HepG2 (cell line): Measurements from ENCODE around the gene HILPDA. TPM values are rescaled to one million over a fixed set of nuclear protein-coding genes. Genes with fewer than 3 reads are reported as not detected.
A peak's percentile ranks its signal among the peaks of the same experiment; 100 is the strongest.

Experiments
- AGO1 ChIP-seq: fragments of 200-400 bp; formaldehyde crosslinking; IDR thresholded peaks from 2 replicates; pipeline ENCODE4 v1.6.1; 2017; ENCODE audit warnings: mild to moderate bottlenecking, low read depth, low read length, moderate library complexity; ENCODE audit not compliant: poor library complexity, severe bottlenecking
- MEIS2 ChIP-seq: sonication (generic); formaldehyde crosslinking; IDR thresholded peaks from 2 replicates; pipeline ENCODE4 v1.9.0; 2021; ENCODE audit warnings: mild to moderate bottlenecking, missing genetic modification reagents
- PCBP1 ChIP-seq: fragments of 200-400 bp; formaldehyde crosslinking; IDR thresholded peaks from 2 replicates; pipeline ENCODE4 v1.6.1; 2017; ENCODE audit warnings: mild to moderate bottlenecking, low read depth, low read length, borderline replicate concordance
- ZNF230 ChIP-seq: sonication (generic); formaldehyde crosslinking; IDR thresholded peaks from 2 replicates; pipeline ENCODE4 v1.4.0; 2020; ENCODE audit warnings: mild to moderate bottlenecking, missing genetic modification reagents
- polyA plus RNA-seq, 8 experiments: library from polyadenylated mRNA; depleted of rRNA in 3 of 8; stranded (reverse) in 7 of 8; unstranded in 1 of 8; fragments of >200 nt; fragmentation: Illumina TruSeq in 4 of 8; extraction: Trizol in 4 of 8; gene quantifications; 2 replicates each; pipeline versions ENCODE4 v1.2.1 to v1.2.3, GENCODE V29; 2011 to 2016; ENCODE audit warnings: low read depth in 4 of 8, missing spikeins in 1 of 8, mixed read lengths in 1 of 8; ENCODE audit not compliant: insufficient read depth in 1 of 8
- total RNA-seq, 5 experiments: library from RNA; depleted of rRNA; stranded (reverse); fragments of >200 nt; fragmentation: Illumina TruSeq; extraction: Trizol; gene quantifications; 2 replicates each; pipeline ENCODE4 v1.2.3, GENCODE V29; 2016; ENCODE audit warnings: low read depth in 1 of 5
- TF ChIP-seq, protein P1 (sequence below): sonication (generic); formaldehyde crosslinking; IDR thresholded peaks from 2 replicates; pipeline ENCODE4 v1.4.0; 2020; ENCODE audit warnings: missing genetic modification reagents
- TF ChIP-seq, protein P2 (sequence below): IDR thresholded peaks from 2 replicates; pipeline ENCODE4 v1.6.1; 2016; ENCODE audit warnings: low read depth
- TF ChIP-seq, protein P3 (sequence below): IDR thresholded peaks from 2 replicates; pipeline ENCODE4 v1.6.1; 2016; ENCODE audit warnings: mild to moderate bottlenecking
- TF ChIP-seq, protein P4 (sequence below): sonication (generic); formaldehyde crosslinking; IDR thresholded peaks from 2 replicates; pipeline ENCODE4 v1.4.0; 2020; ENCODE audit warnings: missing genetic modification reagents, borderline replicate concordance
- TF ChIP-seq, protein P5 (sequence below): sonication (generic); formaldehyde crosslinking; IDR thresholded peaks from 2 replicates; pipeline ENCODE4 v1.5.0; 2020; ENCODE audit warnings: mild to moderate bottlenecking, missing genetic modification reagents, borderline replicate concordance

The HILPDA gene
- total and polyA plus RNA-seq, 2 of the 13 experiments (the other 11 are each of a cell fraction or from before 2014, with no cell fraction given) = 11.1 to 44.0 TPM

DNA sequence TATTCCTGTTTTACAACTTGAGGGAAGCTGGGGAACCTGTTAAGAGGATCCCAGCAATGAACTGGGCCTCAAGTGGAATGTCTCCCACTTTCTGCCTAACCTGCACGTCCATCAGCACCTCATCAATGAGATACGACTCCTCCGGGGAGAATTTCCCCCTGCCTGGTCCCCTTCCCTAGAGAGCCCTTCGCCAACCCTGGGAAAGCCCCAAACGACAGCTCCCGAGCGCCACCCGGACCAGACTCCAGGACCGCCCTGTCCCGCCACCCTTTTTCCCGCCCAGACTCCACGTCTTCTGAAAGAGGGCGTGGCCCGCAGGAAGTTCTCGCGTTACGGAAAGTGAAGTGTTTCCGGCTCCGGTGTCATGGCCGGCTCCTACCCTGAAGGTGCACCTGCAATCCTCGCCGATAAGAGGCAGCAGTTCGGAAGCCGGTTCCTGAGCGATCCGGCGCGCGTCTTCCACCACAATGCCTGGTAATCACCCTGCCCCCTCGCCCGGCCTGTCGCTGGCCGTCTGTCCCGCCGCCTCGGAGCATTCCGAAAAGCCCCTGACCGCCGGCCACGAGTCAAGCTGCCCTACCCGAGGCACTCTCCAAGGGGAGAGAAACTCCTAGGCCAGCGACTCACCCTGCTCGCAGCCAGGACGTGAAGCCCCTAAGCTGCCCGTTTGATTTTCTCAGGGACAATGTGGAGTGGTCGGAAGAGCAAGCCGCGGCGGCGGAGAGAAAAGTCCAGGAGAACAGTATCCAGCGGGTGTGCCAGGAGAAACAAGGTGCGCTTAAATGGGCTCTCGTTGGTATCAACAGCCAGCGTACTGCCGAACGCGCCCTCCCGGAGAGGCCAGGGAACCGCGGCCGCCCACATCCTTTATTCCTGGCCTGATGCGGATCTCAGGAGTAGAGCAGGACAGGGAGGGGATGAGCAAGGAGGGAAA, 21.0 kb downstream of the HILPDA start, which contains the start of gene METTL2B (continued):
- TF ChIP-seq, protein P1, sequence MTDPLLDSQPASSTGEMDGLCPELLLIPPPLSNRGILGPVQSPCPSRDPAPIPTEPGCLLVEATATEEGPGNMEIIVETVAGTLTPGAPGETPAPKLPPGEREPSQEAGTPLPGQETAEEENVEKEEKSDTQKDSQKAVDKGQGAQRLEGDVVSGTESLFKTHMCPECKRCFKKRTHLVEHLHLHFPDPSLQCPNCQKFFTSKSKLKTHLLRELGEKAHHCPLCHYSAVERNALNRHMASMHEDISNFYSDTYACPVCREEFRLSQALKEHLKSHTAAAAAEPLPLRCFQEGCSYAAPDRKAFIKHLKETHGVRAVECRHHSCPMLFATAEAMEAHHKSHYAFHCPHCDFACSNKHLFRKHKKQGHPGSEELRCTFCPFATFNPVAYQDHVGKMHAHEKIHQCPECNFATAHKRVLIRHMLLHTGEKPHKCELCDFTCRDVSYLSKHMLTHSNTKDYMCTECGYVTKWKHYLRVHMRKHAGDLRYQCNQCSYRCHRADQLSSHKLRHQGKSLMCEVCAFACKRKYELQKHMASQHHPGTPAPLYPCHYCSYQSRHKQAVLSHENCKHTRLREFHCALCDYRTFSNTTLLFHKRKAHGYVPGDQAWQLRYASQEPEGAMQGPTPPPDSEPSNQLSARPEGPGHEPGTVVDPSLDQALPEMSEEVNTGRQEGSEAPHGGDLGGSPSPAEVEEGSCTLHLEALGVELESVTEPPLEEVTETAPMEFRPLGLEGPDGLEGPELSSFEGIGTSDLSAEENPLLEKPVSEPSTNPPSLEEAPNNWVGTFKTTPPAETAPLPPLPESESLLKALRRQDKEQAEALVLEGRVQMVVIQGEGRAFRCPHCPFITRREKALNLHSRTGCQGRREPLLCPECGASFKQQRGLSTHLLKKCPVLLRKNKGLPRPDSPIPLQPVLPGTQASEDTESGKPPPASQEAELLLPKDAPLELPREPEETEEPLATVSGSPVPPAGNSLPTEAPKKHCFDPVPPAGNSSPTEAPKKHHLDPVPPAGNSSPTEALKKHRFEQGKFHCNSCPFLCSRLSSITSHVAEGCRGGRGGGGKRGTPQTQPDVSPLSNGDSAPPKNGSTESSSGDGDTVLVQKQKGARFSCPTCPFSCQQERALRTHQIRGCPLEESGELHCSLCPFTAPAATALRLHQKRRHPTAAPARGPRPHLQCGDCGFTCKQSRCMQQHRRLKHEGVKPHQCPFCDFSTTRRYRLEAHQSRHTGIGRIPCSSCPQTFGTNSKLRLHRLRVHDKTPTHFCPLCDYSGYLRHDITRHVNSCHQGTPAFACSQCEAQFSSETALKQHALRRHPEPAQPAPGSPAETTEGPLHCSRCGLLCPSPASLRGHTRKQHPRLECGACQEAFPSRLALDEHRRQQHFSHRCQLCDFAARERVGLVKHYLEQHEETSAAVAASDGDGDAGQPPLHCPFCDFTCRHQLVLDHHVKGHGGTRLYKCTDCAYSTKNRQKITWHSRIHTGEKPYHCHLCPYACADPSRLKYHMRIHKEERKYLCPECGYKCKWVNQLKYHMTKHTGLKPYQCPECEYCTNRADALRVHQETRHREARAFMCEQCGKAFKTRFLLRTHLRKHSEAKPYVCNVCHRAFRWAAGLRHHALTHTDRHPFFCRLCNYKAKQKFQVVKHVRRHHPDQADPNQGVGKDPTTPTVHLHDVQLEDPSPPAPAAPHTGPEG (CRISPR knock-in tag) = peak; percentile 98
- TF ChIP-seq, protein P2, sequence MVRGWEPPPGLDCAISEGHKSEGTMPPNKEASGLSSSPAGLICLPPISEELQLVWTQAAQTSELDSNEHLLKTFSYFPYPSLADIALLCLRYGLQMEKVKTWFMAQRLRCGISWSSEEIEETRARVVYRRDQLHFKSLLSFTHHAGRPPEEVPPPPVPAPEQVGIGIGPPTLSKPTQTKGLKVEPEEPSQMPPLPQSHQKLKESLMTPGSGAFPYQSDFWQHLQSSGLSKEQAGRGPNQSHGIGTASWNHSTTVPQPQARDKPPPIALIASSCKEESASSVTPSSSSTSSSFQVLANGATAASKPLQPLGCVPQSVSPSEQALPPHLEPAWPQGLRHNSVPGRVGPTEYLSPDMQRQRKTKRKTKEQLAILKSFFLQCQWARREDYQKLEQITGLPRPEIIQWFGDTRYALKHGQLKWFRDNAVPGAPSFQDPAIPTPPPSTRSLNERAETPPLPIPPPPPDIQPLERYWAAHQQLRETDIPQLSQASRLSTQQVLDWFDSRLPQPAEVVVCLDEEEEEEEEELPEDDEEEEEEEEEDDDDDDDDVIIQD (CRISPR knock-in tag) = peak; percentile 63; the same call in 1 of the 2 replicates
- TF ChIP-seq PCBP1 (0 out of 2 replicates have a peak, but pooled peaks have one; percentile 69), MEIS2 (CRISPR knock-in tag) (peak; percentile 56; the same call in 1 of the 2 replicates), AGO1 (peak; percentile 80), ZNF230 (CRISPR knock-in tag) (peak; percentile 70; the same call in 1 of the 2 replicates)
- TF ChIP-seq, protein P3, sequence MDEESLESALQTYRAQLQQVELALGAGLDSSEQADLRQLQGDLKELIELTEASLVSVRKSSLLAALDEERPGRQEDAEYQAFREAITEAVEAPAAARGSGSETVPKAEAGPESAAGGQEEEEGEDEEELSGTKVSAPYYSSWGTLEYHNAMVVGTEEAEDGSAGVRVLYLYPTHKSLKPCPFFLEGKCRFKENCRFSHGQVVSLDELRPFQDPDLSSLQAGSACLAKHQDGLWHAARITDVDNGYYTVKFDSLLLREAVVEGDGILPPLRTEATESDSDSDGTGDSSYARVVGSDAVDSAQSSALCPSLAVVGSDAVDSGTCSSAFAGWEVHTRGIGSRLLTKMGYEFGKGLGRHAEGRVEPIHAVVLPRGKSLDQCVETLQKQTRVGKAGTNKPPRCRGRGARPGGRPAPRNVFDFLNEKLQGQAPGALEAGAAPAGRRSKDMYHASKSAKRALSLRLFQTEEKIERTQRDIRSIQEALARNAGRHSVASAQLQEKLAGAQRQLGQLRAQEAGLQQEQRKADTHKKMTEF = peak; percentile 66; the same call in 1 of the 2 replicates
- TF ChIP-seq, protein P4, sequence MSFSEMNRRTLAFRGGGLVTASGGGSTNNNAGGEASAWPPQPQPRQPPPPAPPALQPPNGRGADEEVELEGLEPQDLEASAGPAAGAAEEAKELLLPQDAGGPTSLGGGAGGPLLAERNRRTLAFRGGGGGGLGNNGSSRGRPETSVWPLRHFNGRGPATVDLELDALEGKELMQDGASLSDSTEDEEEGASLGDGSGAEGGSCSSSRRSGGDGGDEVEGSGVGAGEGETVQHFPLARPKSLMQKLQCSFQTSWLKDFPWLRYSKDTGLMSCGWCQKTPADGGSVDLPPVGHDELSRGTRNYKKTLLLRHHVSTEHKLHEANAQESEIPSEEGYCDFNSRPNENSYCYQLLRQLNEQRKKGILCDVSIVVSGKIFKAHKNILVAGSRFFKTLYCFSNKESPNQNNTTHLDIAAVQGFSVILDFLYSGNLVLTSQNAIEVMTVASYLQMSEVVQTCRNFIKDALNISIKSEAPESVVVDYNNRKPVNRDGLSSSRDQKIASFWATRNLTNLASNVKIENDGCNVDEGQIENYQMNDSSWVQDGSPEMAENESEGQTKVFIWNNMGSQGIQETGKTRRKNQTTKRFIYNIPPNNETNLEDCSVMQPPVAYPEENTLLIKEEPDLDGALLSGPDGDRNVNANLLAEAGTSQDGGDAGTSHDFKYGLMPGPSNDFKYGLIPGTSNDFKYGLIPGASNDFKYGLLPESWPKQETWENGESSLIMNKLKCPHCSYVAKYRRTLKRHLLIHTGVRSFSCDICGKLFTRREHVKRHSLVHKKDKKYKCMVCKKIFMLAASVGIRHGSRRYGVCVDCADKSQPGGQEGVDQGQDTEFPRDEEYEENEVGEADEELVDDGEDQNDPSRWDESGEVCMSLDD = peak; percentile 70; the same call in 1 of the 2 replicates
- TF ChIP-seq, protein P5, sequence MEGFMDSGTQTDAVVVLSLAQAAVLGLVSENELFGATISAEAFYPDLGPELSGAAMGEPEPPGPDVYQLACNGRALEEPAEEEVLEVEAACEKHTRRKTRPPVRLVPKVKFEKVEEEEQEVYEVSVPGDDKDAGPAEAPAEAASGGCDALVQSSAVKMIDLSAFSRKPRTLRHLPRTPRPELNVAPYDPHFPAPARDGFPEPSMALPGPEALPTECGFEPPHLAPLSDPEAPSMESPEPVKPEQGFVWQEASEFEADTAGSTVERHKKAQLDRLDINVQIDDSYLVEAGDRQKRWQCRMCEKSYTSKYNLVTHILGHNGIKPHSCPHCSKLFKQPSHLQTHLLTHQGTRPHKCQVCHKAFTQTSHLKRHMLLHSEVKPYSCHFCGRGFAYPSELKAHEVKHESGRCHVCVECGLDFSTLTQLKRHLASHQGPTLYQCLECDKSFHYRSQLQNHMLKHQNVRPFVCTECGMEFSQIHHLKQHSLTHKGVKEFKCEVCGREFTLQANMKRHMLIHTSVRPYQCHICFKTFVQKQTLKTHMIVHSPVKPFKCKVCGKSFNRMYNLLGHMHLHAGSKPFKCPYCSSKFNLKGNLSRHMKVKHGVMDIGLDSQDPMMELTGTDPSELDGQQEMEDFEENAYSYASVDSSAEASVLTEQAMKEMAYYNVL (CRISPR knock-in tag) = peak; percentile 53; the same call in 1 of the 2 replicates
